K562 (cell line): ENCODE results near the gene ETNK1. TPM values are rescaled to one million over a fixed set of nuclear protein-coding genes. Genes with fewer than 3 reads are reported as not detected.

Source experiments
- CEBPB ChIP-seq: fragments of 450-650 bp; IDR thresholded peaks from 2 replicates; pipeline ENCODE4 v1.6.1; 2016; ENCODE audit warnings: missing genetic modification characterization, missing compliant biosample characterization
- CSDE1 ChIP-seq, 2 experiments: fragments of 450-650 bp; IDR thresholded peaks; 2 replicates each; pipeline ENCODE4 v1.6.1; 2016; ENCODE audit warnings: mild to moderate bottlenecking in 1 of 2
- FOSL1 ChIP-seq: fragments of 200-800 bp; sonication (Bioruptor generic); conservative IDR thresholded peaks from 2 replicates; pipeline ENCODE4 v1.6.1; 2016; ENCODE audit warnings: missing genetic modification characterization, missing compliant biosample characterization
- GABPB1 ChIP-seq: sonication (generic); formaldehyde crosslinking; IDR thresholded peaks from 2 replicates; pipeline ENCODE4 v1.8.0; 2022; ENCODE audit warnings: mild to moderate bottlenecking, missing genetic modification reagents
- GTF2E2 ChIP-seq: fragments of 200-800 bp; sonication (Bioruptor generic); IDR thresholded peaks from 2 replicates; pipeline ENCODE4 v1.6.1; 2016; ENCODE audit warnings: missing genetic modification characterization, missing compliant biosample characterization
- GTF2F1 ChIP-seq: IDR thresholded peaks from 2 replicates; pipeline ENCODE4 v1.6.1; 2011; ENCODE audit warnings: low read depth, low read length, improper control_type of control experiment
- HMG20A ChIP-seq: fragments of 450-650 bp; formaldehyde crosslinking; conservative IDR thresholded peaks from 2 replicates; pipeline ENCODE4 v1.4.0; 2020; ENCODE audit warnings: mild to moderate bottlenecking, mixed read lengths
- HMG20B ChIP-seq: fragments of 250-450 bp; sonication (Bioruptor Pico); IDR thresholded peaks from 2 replicates; pipeline ENCODE4 v1.5.0; 2021; ENCODE audit warnings: mild to moderate bottlenecking
- LEF1 ChIP-seq: fragments of 450-650 bp; IDR thresholded peaks from 2 replicates; pipeline ENCODE4 v1.6.1; 2016; ENCODE audit warnings: mild to moderate bottlenecking
- MAZ ChIP-seq, 2 experiments: fragments of 450-650 bp in 1 of 2; sonication (generic) in 1 of 2; formaldehyde crosslinking; IDR thresholded peaks in 1 of 2; conservative IDR thresholded peaks in 1 of 2; 2 replicates each; pipeline versions ENCODE4 v1.4.0 to v1.5.0; 2020; ENCODE audit warnings: mild to moderate bottlenecking in 1 of 2, missing genetic modification reagents in 1 of 2
- MCM7 ChIP-seq, 2 experiments: fragments of 450-650 bp; IDR thresholded peaks; 2 replicates each; pipeline ENCODE4 v1.6.1; 2016 to 2018
- MTA1 ChIP-seq: fragments of 450-650 bp; IDR thresholded peaks from 2 replicates; pipeline ENCODE4 v1.6.1; 2017; ENCODE audit warnings: borderline replicate concordance
- NBN ChIP-seq: fragments of 450-650 bp; IDR thresholded peaks from 2 replicates; pipeline ENCODE4 v1.6.1; 2016; ENCODE audit warnings: low read depth, mild to moderate bottlenecking
- NFYB ChIP-seq: IDR thresholded peaks from 2 replicates; pipeline ENCODE4 v1.6.1; 2011; ENCODE audit warnings: mild to moderate bottlenecking, moderate library complexity; ENCODE audit not compliant: insufficient read length; ENCODE audit errors: extremely low read depth
- OTX1 ChIP-seq: fragments of 450-650 bp; formaldehyde crosslinking; IDR thresholded peaks from 2 replicates; pipeline ENCODE4 v1.4.0; 2022; ENCODE audit warnings: mild to moderate bottlenecking
- PTTG1 ChIP-seq: fragments of 450-650 bp; IDR thresholded peaks from 2 replicates; pipeline ENCODE4 v1.6.1; 2016; ENCODE audit warnings: low read depth, mild to moderate bottlenecking, missing genetic modification characterization, missing compliant biosample characterization
- RBBP5 ChIP-seq: fragments of 200-600 bp; sonication (generic); IDR thresholded peaks from 2 replicates; pipeline ENCODE4 v1.6.1; 2012; ENCODE audit warnings: borderline replicate concordance, mild to moderate bottlenecking, low read length, control low read depth, inconsistent platforms; ENCODE audit not compliant: insufficient read depth, poor library complexity, severe bottlenecking
- SP2 ChIP-seq: IDR thresholded peaks from 2 replicates; pipeline ENCODE4 v1.6.1; 2011; ENCODE audit warnings: mild to moderate bottlenecking, low read depth, low read length, moderate library complexity; ENCODE audit not compliant: poor library complexity, severe bottlenecking; ENCODE audit errors: extremely low read depth
- SRSF3 ChIP-seq: fragments of 200-400 bp; formaldehyde crosslinking; IDR thresholded peaks from 2 replicates; pipeline ENCODE4 v1.6.1; 2016; ENCODE audit warnings: mild to moderate bottlenecking, low read length, moderate library complexity; ENCODE audit not compliant: insufficient read depth
- TRIM25 ChIP-seq: fragments of 450-650 bp; IDR thresholded peaks from 2 replicates; pipeline ENCODE4 v1.7.0; 2016; ENCODE audit warnings: borderline replicate concordance
- ZBTB1 ChIP-seq: sonication (generic); formaldehyde crosslinking; IDR thresholded peaks from 2 replicates; pipeline ENCODE4 v1.8.1; 2023; ENCODE audit warnings: missing genetic modification reagents, low read depth, mild to moderate bottlenecking, borderline replicate concordance
- ZBTB8A ChIP-seq: fragments of 450-650 bp; IDR thresholded peaks from 2 replicates; pipeline ENCODE4 v1.6.1; 2018; ENCODE audit warnings: mild to moderate bottlenecking, moderate library complexity; ENCODE audit not compliant: partially characterized antibody
- ZEB2 ChIP-seq: fragments of 450-650 bp; IDR thresholded peaks from 2 replicates; pipeline ENCODE4 v1.6.1; 2016
- ZNF354B ChIP-seq: fragments of 250-450 bp; sonication (Bioruptor Pico); IDR thresholded peaks from 2 replicates; pipeline ENCODE4 v1.4.0; 2020
- ZNF41 ChIP-seq: fragments of 250-450 bp; sonication (Bioruptor Pico); conservative IDR thresholded peaks from 2 replicates; pipeline ENCODE4 v1.4.0; 2020; ENCODE audit warnings: mild to moderate bottlenecking
- ZZZ3 ChIP-seq: fragments of 450-650 bp; IDR thresholded peaks from 2 replicates; pipeline ENCODE4 v1.6.1; 2016; ENCODE audit warnings: antibody characterized with exemption, mild to moderate bottlenecking, moderate library complexity
- polyA plus RNA-seq, 8 experiments: library from polyadenylated mRNA; depleted of rRNA in 4 of 8; stranded (reverse) in 5 of 8; unstranded in 3 of 8; fragments of >200 nt; fragmentation: Nextera tagmentation in 2 of 8; fragmentation: Illumina TruSeq in 1 of 8; extraction: Ambion mirVana in 2 of 8; extraction: Trizol in 1 of 8; gene quantifications; 2 replicates each; pipeline versions ENCODE4 v1.2.1 to v1.2.3, GENCODE V29; 2011 to 2014; ENCODE audit warnings: inconsistent platforms in 1 of 8, missing spikeins in 1 of 8
- total RNA-seq, 7 experiments: library from RNA; depleted of rRNA in 6 of 7; stranded (reverse); fragments of >200 nt in 6 of 7; fragmentation: Illumina TruSeq in 2 of 7; extraction: Trizol in 2 of 7; gene quantifications; 2 replicates each; pipeline versions ENCODE4 v1.2.1 to v1.2.3, GENCODE V29; 2011 to 2021; ENCODE audit warnings: low replicate concordance in 1 of 7

The ETNK1 gene
- total and polyA plus RNA-seq, 9 of the 15 experiments (the other 6 are each of a cell fraction or from before 2014, with no cell fraction given) = 10.0 to 70.5 (median 36.0) TPM

DNA sequence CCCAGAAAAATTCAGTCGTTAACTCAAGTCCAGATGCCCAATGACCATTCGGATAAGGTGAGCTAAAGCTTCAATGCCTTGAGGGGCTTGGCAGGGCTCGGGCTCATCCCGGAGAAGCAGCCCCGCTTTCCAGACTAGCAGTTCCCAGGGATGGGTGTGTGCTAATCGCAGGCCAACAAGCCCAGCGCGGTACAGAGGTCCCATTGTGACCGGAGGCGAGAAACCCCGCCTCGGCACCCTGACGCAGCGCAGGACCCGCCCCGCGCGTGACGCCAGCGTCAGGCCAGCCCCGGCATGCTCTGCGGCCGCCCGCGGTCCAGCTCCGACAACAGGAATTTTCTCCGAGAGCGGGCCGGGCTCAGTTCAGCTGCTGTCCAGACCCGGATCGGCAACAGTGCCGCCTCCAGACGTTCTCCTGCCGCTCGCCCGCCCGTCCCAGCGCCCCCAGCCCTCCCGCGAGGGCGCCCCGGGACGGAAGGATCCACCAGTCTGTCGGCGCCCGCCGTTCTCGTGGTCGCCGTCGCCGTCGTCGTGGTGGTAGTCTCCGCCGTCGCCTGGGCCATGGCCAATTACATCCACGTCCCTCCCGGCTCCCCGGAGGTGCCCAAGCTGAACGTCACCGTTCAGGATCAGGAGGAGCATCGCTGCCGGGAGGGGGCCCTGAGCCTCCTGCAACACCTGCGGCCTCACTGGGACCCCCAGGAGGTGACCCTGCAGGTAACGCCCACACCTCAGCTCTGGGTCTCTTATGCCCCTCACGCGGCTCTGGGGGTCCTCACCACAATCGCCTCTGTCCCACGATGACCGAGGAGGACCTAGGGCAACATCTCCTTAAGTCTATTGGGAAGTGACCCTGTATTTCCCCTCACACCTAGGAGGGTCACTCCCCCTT lies at the start of gene ETNK1 (continued):
- no peak for TF ChIP-seq SRSF3
- TF ChIP-seq CSDE1 (IDR thresholded peaks at IDR 0.05) = no peak; a peak in 1 of 4 replicates
- no peak for TF ChIP-seq LEF1
- no peak for TF ChIP-seq SP2
- no peak for TF ChIP-seq MTA1
- TF ChIP-seq GTF2F1 = no peak
- TF ChIP-seq MCM7 (IDR thresholded peaks at IDR 0.05) = no peak
- no peak for TF ChIP-seq NFYB
- no peak for TF ChIP-seq ZNF41 (CRISPR knock-in tag)
- TF ChIP-seq ZBTB1 = peak; percentile 14; the same call in 1 of the 2 replicates
- no peak for TF ChIP-seq ZNF354B (CRISPR knock-in tag)
- no peak for TF ChIP-seq ZZZ3
- TF ChIP-seq ZBTB8A = no peak
- no peak for TF ChIP-seq ZEB2
- TF ChIP-seq RBBP5 = peak; percentile 91
- no peak for TF ChIP-seq OTX1 (CRISPR knock-in tag)
- TF ChIP-seq TRIM25 = no peak
- TF ChIP-seq GABPB1 = peak; percentile 74
- TF ChIP-seq MAZ (CRISPR knock-in tag; conservative IDR thresholded peaks at IDR 0.05 in 1 of 2, IDR thresholded peaks at IDR 0.05 in 1 of 2) = peak; percentile 48 to 70; a peak in 2 of 4 replicates
- TF ChIP-seq CEBPB (tag) = peak; percentile 19; the same call in 1 of the 2 replicates
- TF ChIP-seq GTF2E2 (tag) = no peak
- no peak for TF ChIP-seq PTTG1 (tag)
- TF ChIP-seq HMG20B (CRISPR knock-in tag) = no peak
- TF ChIP-seq HMG20A (CRISPR knock-in tag) = no peak
- no peak for TF ChIP-seq NBN
- no peak for TF ChIP-seq FOSL1
